ENCODE data around the gene THSD4.

DNA sequence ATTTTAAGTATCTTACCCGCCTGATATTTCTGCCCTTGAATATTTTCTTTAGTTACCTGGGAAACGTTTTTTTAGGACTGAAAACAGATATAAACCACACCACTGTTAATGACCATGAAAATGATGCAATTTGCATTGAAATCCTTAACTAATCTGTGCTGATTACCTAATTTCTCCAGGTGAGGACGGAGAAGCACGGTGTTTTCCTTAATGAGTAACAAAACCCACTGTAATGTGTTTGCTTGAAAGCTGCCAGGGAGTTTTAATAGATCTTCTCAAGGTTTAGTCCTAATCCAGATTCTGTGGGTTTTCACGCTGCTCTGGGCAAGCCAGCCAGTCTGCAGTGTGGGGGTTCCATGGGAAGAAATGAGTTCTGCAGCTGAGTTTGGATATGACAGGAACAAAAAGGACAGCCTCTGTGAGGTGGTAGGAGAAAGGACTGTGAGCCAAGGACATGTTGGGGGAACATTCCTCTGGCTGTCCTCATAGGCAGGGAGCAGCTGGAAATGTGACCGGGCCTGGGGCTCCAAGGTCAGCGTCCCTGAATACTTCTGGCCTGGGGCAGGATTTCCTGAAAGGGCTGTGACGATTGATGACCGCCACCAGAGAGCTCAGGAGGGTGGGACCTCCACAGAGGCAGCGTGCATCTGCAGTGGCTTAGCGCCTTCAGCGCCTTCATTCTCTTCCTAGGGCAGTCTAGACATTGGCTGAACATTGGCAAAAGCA is 18.6 kb downstream of the THSD4 start:
- no peak for TF ChIP-seq YY1 (IDR thresholded peaks at IDR 0.05; ENCODE audit: insufficient read depth, insufficient read length)
- no peak for TF ChIP-seq ZNF274 (IDR thresholded peaks at IDR 0.05; ENCODE audit: low read depth, low read length)
- no peak for TF ChIP-seq SUZ12 (IDR thresholded peaks at IDR 0.05; ENCODE audit: extremely low read depth, insufficient read depth, insufficient read length)

Data from NT2/D1 (cell line).